Stimulated activated CD8-positive, alpha-beta memory T cell treated with anti-CD3 and anti-CD28 coated beads, Interleukin-4, amount 100 ng/mL, for 4 hours (primary cell): ENCODE measurements around the gene USP49.

ENCODE experiments used
- DNase-seq, 2 donors: peaks; one replicate each; pipeline ENCODE4 v3.0.0-alpha.2; 2020; ENCODE audit warnings: low read depth in 2 of 2, low spot score in 1 of 2

Gene USP49

GRCh38 chr6:41929924-41930323 lies 34.7 kb upstream of the USP49 start:
- no peak for DNase-seq

GRCh38 chr6:41927253-41927652 lies 32.1 kb upstream of the USP49 start:
- no peak for DNase-seq

- no peak for DNase-seq
Measured at GRCh38 chr6:41922154-41922553, 27.0 kb upstream of the USP49 start.

- DNase-seq = no peak
Measured at GRCh38 chr6:41921712-41921998, 26.5 kb upstream of the USP49 start.

GRCh38 chr6:41920921-41921711 lies 25.9 kb upstream of the USP49 start, which contains the start of the genes BYSL and MED20:
BYSL (plus strand) TSS chr6:41921499; CDS start chr6:41921563, 64 bp downstream.
MED20 (minus strand) TSS chr6:41921139; CDS start chr6:41921018, 121 bp downstream.
- peak; percentile 87 to 95 for DNase-seq

GRCh38 chr6:41917528-41917927 lies 22.4 kb upstream of the USP49 start:
- DNase-seq = no peak

DNA sequence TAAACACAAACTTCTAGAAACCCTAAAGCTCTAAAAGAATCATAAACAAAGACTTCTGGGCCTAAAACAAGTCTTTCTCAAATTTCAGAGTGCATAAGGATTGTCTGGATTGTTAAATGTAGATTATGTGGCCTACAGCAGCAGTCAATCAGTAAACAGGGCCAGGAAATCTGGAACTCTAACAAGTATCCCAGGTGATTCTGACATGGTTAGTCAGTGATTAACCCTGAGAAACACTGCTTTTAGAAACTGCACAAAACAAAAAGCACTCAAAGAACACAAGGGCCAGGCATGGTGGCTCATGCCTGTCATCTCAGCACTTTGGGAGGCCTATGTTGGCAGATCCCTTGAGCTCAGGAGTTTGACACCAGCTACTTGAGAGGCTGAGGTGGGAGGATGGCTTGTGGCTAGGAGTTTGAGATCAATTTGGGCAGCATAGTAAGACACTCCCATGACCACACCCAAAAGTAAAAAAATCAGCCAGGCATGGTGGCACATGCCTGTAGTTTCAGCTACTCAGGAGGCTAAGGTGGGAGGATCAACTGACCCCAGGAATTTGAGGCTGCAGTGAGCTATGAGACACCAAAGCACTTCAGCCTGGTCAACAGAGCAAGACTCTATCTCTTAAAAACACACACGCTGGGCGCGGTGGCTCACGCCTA lies 19.8 kb upstream of the USP49 start:
- no peak for DNase-seq

DNA sequence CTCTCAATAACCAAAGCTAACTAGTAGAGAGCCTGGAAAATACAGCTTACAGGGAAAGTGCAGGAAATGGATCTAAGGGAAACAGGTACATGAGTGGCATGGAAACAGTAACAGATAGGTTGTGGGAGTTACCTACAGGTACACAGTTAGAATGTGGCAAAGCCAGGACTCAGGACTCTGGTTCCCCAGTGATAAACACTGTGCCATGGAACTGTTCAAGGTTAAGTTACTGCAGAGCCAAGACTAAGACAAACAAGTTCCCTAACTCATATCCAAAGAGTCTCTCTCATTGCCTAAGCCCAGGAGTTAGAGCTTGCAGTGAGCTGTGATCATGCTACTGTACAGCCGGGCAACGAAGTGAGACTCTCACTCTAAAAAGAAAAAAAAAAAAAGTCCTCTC lies 19.2 kb upstream of the USP49 start:
- DNase-seq = no peak

- no peak for DNase-seq
Measured at GRCh38 chr6:41909727-41910126, 14.6 kb upstream of the USP49 start.

GRCh38 chr6:41901882-41902519 lies 6.8 kb upstream of the USP49 start:
- peak in 1 of 2 donors; percentile 37 for DNase-seq

DNA sequence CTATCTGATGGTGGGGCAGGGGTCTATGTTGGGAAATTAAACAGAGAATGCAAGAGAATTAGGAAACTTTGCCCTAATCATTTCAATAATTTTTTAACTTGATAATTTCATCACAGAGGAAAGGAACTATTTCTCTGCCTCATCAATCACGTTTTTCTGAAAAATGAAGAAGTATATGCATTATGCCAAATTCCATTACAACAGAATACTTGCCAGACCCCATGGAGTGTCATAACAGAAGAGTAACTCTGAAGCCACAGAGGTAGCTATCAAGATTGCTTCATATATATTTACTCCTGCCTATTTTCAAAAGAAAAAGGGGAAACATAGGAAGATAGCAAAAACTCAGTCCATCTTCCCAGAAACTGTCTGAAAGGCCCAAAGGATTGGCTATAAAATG lies 5.7 kb upstream of the USP49 start:
- DNase-seq = no peak

GRCh38 chr6:41896281-41896680 lies 1.1 kb upstream of the USP49 start:
- DNase-seq = no peak

DNA sequence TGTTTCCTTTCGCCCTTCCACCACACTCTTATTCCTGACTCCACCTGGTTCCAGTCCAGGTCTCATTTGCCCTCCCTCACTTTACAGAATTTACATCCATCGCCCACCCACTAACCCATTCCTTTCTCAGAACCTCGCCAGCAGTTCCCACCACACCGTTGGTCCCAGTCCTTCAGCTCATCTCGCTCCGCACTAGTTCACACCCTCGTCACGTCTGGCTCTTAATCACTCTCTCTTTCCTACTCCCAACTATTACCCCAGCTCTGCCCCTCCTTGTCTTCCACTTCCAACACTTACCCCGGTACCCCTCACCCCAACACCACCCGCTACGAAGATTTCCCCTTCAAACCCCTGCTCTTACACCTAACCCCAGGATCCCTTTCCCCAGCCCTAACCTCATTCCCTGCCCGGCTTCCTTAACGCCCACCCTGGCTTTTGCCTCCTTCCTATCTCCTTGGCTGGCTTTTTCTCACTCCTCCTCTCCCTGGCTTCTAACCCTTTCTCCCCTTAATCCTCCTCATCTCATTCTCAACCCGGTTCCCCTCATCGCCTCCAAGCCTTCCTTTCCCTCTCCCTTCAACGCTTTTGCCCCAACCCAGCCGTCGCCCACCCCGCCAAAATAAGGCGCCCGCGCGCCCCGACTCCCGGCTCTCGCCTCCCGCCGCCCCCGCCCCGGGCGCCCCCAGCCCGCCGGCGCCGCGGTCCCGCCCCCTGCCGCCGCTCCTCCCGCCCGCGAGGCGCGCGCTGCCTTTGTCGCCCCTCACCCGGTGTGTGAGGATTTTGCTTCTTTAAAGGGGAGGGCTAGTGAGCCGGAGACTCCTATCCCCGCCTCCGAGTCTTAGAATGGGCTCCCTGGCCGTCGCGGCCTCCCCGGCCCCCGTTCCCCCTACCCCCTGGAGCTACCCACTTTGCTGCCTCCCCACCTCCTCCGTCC lies 542 bp downstream of the USP49 start:
- peak in 1 of 2 donors; percentile 12 for DNase-seq

- no peak for DNase-seq
Measured at GRCh38 chr6:41892921-41893564, 2.1 kb downstream of the USP49 start.

DNA sequence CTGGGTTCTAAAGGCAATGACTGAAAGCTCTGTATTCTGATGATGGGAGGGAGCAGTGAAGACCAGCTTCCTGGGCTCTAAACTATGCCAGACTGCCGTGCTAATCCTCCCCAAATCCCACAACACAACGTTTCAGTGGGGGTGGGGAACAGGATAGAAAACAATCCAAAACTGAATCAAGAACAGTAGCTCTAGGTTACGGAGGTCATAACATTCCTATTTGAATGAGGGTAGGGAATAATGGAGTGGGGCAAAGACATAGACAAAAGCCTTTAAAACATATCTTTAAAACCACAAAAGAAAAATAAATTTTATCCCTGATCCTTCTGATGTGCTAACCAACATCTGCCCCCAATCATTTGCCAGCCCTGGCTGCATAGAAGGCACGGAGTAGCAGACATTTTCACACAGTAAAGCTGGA lies 7.8 kb downstream of the USP49 start:
- no peak for DNase-seq

GRCh38 chr6:41885930-41886329 lies 9.2 kb downstream of the USP49 start:
- DNase-seq = no peak

GRCh38 chr6:41884957-41885356 lies 10.2 kb downstream of the USP49 start:
- no peak for DNase-seq

GRCh38 chr6:41881506-41881905 lies 13.7 kb downstream of the USP49 start:
- DNase-seq = no peak

GRCh38 chr6:41878961-41879405 lies 16.2 kb downstream of the USP49 start:
- no peak for DNase-seq

DNA sequence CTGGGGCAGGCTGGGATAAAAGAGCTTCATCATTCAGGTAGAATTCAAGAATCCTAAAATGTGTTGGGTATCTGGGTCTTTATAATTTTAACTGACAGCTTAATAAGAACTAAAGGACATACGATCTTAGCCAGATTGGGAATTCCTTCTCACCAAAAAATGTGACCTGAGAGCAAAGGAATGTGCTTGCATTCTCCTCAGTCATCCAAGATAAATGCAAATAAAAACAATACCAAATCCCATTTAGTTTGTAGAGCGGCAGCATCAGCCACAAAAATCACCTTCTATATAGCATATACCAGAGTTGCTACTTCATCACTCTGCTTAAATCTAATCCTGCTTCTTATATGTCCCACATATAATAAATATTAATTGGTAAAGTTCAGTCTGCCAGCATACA lies 16.9 kb downstream of the USP49 start:
- DNase-seq = no peak
